IPS-18c (cell line): Measurements from ENCODE around the gene RMND5A.

Source experiments
- H3K4me3 ChIP-seq: 2 replicates; pipeline ENCODE4 v1.7.0; 2013; ENCODE audit warnings: low read depth, mild to moderate bottlenecking, low read length, moderate library complexity; ENCODE audit not compliant: insufficient read depth
- H3K9me3 ChIP-seq: one replicate; pipeline ENCODE4 v1.6.1; 2013; ENCODE audit warnings: mild to moderate bottlenecking, low read length, moderate library complexity; ENCODE audit not compliant: control insufficient read depth, insufficient read depth

RMND5A gene

GRCh38 chr2:86747711-86748639 lies 27.9 kb downstream of the RMND5A start:
- no peaks in the 10 kb centered on the region for H3K9me3 ChIP-seq
- no peak overlapping the region for H3K4me3 ChIP-seq

DNA sequence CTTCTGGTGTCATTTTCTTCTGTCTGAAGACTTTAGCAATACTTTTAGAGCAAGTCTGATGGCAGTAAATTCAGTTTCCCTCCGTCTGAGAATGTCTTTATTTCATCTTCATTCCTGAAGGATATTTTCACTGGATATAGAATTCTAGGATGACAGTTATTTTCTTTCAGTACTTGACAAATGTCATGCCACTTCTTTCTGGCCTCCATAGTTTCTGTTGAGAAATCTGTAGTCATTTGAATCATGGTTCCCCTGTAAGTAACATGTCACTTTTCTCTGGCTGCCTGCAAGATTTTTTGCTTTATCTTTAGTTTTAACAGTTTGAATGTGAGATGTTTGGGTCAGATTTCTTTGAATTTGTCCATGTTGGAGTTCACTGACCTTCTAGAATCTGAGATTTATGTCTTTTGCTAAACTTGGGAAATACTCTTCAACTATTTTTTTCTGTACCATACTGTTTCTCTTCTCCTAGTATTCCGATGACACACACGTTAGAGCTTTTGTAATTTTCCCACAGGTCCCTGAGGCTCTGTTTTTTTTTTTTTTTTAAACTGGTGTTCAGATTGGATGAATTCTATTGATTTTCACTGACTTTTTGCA lies 30.2 kb downstream of the RMND5A start:
- Histone ChIP-seq H3K4me3 (no peak overlapping the region), H3K9me3 (no peaks in the 10 kb centered on the region)

- no peak overlapping the region for H3K4me3 ChIP-seq
Observed at GRCh38 chr2:86751778-86752177, 31.7 kb downstream of the RMND5A start.

GRCh38 chr2:86752934-86753333 lies 32.8 kb downstream of the RMND5A start:
- H3K4me3 ChIP-seq: no peak overlapping the region
- no peaks in the 10 kb centered on the region for H3K9me3 ChIP-seq

More at GRCh38 chr2:86751778-86752177, 31.7 kb downstream of the RMND5A start:
- no peaks in the 10 kb centered on the region for H3K9me3 ChIP-seq

DNA sequence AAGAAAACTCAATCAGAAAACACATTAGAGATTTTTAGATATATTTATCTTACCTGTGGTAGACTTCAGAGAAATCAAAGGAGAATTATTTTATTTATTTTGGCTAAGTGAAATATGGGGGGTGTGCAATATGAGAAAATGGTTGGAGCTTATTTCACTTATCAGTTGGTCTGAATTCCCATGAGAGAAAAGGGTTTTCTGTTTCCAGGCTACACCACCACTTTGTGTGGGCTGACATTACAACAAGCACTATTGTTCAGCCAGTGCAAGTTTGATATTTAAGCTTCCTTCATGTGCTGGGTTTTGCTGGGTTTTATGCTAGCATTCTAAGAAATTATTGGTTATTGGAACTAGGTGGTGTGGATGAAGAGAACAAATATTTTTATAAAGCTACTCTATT lies 33.5 kb downstream of the RMND5A start:
- Histone ChIP-seq H3K4me3 (no peak overlapping the region), H3K9me3 (no peaks in the 10 kb centered on the region)

GRCh38 chr2:86758405-86758804 lies 38.3 kb downstream of the RMND5A start:
- H3K4me3 ChIP-seq: no peak overlapping the region
- H3K9me3 ChIP-seq: no peaks in the 10 kb centered on the region

GRCh38 chr2:86760371-86760770 lies 40.3 kb downstream of the RMND5A start:
- Histone ChIP-seq H3K4me3 (no peak overlapping the region), H3K9me3 (no peaks in the 10 kb centered on the region)

DNA sequence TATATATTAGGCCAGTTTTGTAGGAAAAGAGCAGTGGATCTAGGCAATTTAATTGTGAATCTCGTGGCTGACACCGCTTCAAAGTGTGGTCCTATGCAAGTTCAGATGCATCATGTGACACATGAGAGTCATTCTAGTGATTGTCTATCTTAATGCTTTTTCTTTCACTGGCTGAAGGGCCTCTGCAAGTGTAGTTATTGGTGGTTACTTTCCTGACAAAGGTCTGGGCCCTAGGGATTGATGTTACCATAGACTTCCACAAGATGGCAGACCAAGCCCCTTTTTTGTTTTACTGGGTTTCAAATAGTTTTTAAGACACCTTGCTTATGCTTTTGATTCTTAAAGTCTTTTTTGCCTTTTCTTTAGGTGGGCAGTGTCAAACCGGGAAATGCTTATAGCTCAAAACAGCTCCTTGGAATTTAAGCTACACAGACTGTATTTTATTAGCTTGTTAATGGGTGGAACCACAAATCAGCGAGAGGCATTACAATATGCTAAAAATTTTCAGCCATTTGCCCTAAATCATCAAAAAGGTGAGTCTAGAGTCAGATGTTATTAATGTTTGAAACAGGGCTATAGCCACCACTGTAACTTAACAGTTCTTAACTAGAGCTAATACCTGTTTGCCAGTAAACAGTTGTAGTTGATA lies 44.7 kb downstream of the RMND5A start:
- no peak overlapping the region for H3K4me3 ChIP-seq
- H3K9me3 ChIP-seq: no peaks in the 10 kb centered on the region

DNA sequence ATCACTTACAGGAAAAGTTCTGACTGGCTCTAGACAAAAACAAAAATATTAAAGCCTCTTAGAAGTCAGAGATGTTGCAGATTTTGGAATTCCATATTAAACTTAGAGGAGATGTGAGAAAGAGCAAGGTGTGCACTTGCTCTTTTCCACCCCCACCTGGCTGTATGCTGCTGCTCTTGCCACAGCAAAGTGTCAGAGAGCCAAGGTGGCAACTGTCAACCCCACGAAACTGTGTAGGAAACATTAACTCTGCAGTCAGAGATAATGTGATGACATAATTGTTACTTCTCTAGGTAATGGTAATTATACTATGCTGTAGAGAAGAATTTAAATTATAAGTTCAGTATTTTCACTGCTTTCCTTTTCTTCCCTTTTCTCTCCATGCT lies 45.2 kb downstream of the RMND5A start:
- H3K4me3 ChIP-seq: no peak overlapping the region
- no peaks in the 10 kb centered on the region for H3K9me3 ChIP-seq

DNA sequence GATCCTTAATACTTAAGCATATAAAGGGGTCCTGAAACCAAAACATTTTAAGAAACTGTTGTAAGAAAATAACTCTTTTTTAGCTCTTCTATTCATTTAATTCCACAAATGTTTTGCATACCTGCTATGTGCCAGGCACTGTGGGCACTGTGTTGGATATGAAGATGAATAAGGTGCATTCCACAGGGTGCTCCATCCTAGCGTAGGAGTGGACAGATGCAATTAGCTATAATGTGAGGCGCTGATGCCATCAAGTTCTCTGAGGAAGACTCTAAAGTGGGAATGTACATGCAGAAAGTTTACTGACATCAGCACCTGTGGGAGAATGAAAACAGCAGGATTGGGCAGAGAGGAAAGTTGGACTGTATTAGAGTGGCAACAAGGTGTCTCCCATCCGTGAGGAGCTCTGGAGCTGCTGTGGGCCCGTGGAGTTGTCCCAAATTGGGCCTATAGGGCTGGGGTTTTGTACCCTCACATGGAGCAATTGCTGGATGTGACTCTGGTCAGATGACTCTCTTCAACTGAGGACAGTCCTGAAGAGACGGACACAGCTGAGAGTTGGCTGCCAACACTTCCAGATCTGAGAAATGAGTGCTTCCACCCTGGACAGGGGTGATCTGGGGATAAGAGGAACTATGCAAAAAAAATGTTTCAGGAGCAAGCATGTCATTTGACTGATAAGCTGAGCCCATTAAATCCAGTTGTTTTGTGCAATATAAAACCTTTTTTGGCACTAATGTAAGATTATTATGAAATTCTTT lies 48.3 kb downstream of the RMND5A start:
- Histone ChIP-seq H3K9me3 (no peaks in the 10 kb centered on the region), H3K4me3 (no peak overlapping the region)

DNA sequence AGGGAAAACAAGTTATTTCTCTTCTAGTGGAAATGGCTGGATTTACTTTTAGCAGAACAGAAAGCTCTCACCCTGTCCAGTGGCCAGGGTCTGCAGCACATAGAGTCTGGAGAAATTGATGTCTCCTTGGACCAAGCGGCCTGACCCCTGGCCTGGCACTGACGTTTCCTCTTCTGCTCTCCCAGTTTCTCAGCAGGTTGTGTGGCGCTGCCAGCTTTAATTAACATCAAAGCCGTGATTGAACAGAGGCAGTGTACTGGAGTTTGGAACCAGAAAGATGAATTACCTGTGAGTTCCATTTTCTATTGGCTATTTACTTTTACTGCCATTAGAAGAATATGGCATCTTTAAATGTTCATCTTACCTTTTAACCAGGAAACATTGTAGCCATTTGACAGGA lies 49.7 kb downstream of the RMND5A start:
- H3K4me3 ChIP-seq: no peak overlapping the region
- no peaks in the 10 kb centered on the region for H3K9me3 ChIP-seq

DNA sequence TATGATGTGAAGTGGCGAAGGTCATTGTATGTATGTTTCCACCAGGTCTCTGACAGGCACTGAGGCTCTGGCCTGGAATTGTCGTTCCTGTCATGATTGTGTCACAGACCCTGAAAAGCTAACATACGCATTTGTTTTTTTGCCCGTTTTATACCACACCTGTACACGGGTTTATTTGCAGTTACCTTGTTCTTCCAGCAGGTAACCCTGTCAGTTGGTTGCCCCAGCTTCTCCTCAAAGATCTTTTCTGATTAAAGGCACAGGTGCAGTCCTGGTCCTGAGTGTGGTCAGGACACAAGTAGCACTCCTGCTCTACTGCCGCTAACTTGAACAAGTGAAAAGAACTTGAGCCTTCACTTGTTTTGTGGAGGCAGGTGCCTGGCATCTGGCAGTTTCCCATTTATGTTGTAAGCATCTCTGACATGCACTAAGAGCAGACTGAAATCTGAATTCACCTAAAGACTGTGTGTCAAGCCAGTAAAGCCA lies 50.8 kb downstream of the RMND5A start:
- Histone ChIP-seq H3K4me3 (no peak overlapping the region), H3K9me3 (no peaks in the 10 kb centered on the region)

- Histone ChIP-seq H3K9me3 (no peaks in the 10 kb centered on the region), H3K4me3 (no peak overlapping the region)
Observed at GRCh38 chr2:86772611-86773010, 52.5 kb downstream of the RMND5A start.

GRCh38 chr2:86774862-86775261 lies 54.8 kb downstream of the RMND5A start:
- H3K9me3 ChIP-seq: no peaks in the 10 kb centered on the region
- H3K4me3 ChIP-seq: no peak overlapping the region

DNA sequence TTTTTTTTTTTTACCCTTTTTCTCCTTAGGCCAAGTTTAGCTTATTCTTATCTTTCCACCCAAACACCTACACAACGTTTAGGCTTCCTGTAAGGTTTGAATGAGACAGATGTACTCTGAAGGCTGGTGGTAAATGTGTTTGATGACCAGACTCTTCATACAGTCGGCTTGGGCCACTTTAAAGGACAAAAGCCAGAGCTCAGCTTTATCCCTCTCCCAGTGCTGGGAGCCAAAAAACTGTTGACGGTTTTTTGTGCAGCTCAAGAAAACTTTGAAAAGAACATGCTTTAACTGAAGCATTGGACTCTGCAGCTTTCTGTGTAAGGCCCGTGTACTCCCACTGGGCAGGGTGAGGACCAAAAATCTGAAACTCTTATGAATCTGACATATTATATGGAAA lies 55.2 kb downstream of the RMND5A start:
- no peak overlapping the region for H3K4me3 ChIP-seq
- no peaks in the 10 kb centered on the region for H3K9me3 ChIP-seq

DNA sequence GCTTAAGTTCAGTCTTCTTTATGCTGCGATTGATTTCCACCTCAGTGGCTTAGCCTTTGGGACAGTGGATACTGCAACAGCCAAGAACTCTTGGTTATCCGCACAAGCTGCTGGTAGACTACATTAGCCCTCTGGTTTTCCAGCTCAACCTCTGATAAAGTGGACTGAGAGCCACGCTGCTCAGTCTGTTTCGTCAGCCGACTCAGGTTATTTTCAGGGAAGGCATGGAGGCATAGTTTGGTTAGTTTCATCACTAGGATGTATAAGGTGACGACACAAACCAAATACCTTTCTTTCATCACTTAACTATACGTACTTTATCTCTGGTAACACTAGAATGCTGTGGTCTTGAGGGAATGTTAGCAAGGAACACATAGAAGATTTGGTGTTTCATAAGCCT lies 56.4 kb downstream of the RMND5A start:
- H3K4me3 ChIP-seq: no peak overlapping the region
- H3K9me3 ChIP-seq: no peaks in the 10 kb centered on the region

DNA sequence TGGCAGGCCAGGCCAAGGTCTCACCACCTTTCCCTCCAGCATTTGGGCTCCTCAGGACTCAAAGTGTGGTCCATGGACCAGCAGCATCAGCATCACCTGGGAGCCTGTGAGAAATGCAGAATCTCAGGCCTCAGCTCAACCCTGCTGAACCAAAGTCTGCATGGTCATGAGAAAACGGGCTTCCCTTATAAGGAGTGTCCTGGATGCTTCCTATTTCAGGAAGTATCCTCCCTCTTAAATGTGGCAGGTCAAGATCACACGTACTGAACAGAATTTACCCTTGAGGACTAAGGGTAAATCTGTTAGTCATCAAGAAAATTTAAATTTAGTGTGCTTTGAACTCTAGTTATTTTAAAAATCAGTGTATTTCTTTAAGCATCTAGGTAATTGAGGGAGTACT lies 58.9 kb downstream of the RMND5A start:
- Histone ChIP-seq H3K9me3 (no peaks in the 10 kb centered on the region), H3K4me3 (no peak overlapping the region)
